Measurements from ENCODE around the gene RPS6KA4.

- TF ChIP-seq CTCF (IDR thresholded peaks at IDR 0.05) (no peak), POLR2A (IDR thresholded peaks at IDR 0.05) (no peak), EP300 (IDR thresholded peaks at IDR 0.05) (no peak)
These were observed 41.7 kb downstream of the RPS6KA4 start for GRCh38 chr11:64400667-64401066.

All from sigmoid colon (tissue), 4 donors.